ENCODE data around the gene TUB. TPM values are rescaled to one million over a fixed set of nuclear protein-coding genes. Genes with fewer than 3 reads are reported as not detected.
A peak's percentile ranks its signal among the peaks of the same experiment; 100 is the strongest.

Gene TUB
- total RNA-seq, 1 experiment from 2014 or later = 3.0 TPM

GRCh38 chr11:8085011-8085645 is 4.1 kb downstream of the TUB start:
- no peak overlapping the region for H3K4me3 ChIP-seq
- no peaks in the 10 kb centered on the region for H3K9me3 ChIP-seq (replicated peaks)
- H3K36me3 ChIP-seq = no peaks in the 10 kb centered on the region
- no peaks in the 10 kb centered on the region for H3K27me3 ChIP-seq (replicated peaks)
- DNase-seq (ENCODE audit: low read depth in 1 of 2, low spot score in 2 of 2) = no peak
- no peak overlapping the region for H3K27ac ChIP-seq
- H3K4me1 ChIP-seq (replicated peaks) = peaks cover 3% of the 10 kb centered on the region; the same call in 1 of the 2 replicates

GRCh38 chr11:8086001-8086479 is 5.0 kb downstream of the TUB start:
- DNase-seq (ENCODE audit: low read depth in 1 of 2, low spot score in 2 of 2) = no peak
- Histone ChIP-seq H3K36me3 (no peaks in the 10 kb centered on the region), H3K27ac (no peak overlapping the region), H3K4me1 (replicated peaks) (peaks cover 3% of the 10 kb centered on the region; the same call in 1 of the 2 replicates), H3K27me3 (replicated peaks) (no peaks in the 10 kb centered on the region), H3K4me3 (no peak overlapping the region), H3K9me3 (replicated peaks) (no peaks in the 10 kb centered on the region)

- H3K36me3 ChIP-seq = no peaks in the 10 kb centered on the region
- H3K4me3 ChIP-seq = no peak overlapping the region
- peaks cover under 1% of the 10 kb centered on the region; the same call in 1 of the 2 replicates for H3K4me1 ChIP-seq (replicated peaks)
- H3K27me3 ChIP-seq (replicated peaks) = no peaks in the 10 kb centered on the region
- H3K27ac ChIP-seq = no peak overlapping the region
- no peak for DNase-seq (ENCODE audit: low read depth in 1 of 2, low spot score in 2 of 2)
- H3K9me3 ChIP-seq (replicated peaks) = no peaks in the 10 kb centered on the region
Observed at GRCh38 chr11:8086571-8086970, 5.6 kb downstream of the TUB start.

GRCh38 chr11:8087185-8087584 is 6.2 kb downstream of the TUB start:
- DNase-seq (ENCODE audit: low read depth in 1 of 2, low spot score in 2 of 2) = no peak
- H3K27me3 ChIP-seq (replicated peaks) = no peaks in the 10 kb centered on the region

GRCh38 chr11:8087756-8088155 is 6.7 kb downstream of the TUB start:
- H3K27ac ChIP-seq = no peak overlapping the region
- no peak for DNase-seq (ENCODE audit: low read depth in 1 of 2, low spot score in 2 of 2)
- H3K27me3 ChIP-seq (replicated peaks) = no peaks in the 10 kb centered on the region
- no peaks in the 10 kb centered on the region for H3K4me1 ChIP-seq (replicated peaks)
- H3K36me3 ChIP-seq = no peaks in the 10 kb centered on the region
- no peak overlapping the region for H3K4me3 ChIP-seq
- no peaks in the 10 kb centered on the region for H3K9me3 ChIP-seq (replicated peaks)

More at GRCh38 chr11:8087185-8087584, 6.2 kb downstream of the TUB start:
- Histone ChIP-seq H3K4me3 (no peak overlapping the region), H3K4me1 (replicated peaks) (no peaks in the 10 kb centered on the region), H3K27ac (no peak overlapping the region), H3K36me3 (no peaks in the 10 kb centered on the region), H3K9me3 (replicated peaks) (no peaks in the 10 kb centered on the region)

- H3K4me1 ChIP-seq (replicated peaks) = no peaks in the 10 kb centered on the region
- no peaks in the 10 kb centered on the region for H3K27me3 ChIP-seq (replicated peaks)
- H3K36me3 ChIP-seq = no peaks in the 10 kb centered on the region
- H3K4me3 ChIP-seq = no peak overlapping the region
- no peak overlapping the region for H3K27ac ChIP-seq
- no peak for DNase-seq (ENCODE audit: low read depth in 1 of 2, low spot score in 2 of 2)
- no peaks in the 10 kb centered on the region for H3K9me3 ChIP-seq (replicated peaks)
Observed at GRCh38 chr11:8089791-8090510, 8.9 kb downstream of the TUB start.

- no peak overlapping the region for H3K27ac ChIP-seq
- no peaks in the 10 kb centered on the region for H3K36me3 ChIP-seq
- H3K4me3 ChIP-seq = no peak overlapping the region
- no peaks in the 10 kb centered on the region for H3K27me3 ChIP-seq (replicated peaks)
- DNase-seq (ENCODE audit: low read depth in 1 of 2, low spot score in 2 of 2) = no peak
- H3K9me3 ChIP-seq (replicated peaks) = no peaks in the 10 kb centered on the region
- no peaks in the 10 kb centered on the region for H3K4me1 ChIP-seq (replicated peaks)
Observed at GRCh38 chr11:8090756-8091155, 9.7 kb downstream of the TUB start.

GRCh38 chr11:8091721-8092120 is 10.7 kb downstream of the TUB start:
- Histone ChIP-seq H3K4me3 (no peak overlapping the region), H3K36me3 (no peaks in the 10 kb centered on the region)

GRCh38 chr11:8092587-8093424 is 11.8 kb downstream of the TUB start:
- Histone ChIP-seq H3K4me3 (no peak overlapping the region), H3K27me3 (replicated peaks) (no peaks in the 10 kb centered on the region), H3K9me3 (replicated peaks) (no peaks in the 10 kb centered on the region), H3K36me3 (no peaks in the 10 kb centered on the region), H3K4me1 (replicated peaks) (no peaks in the 10 kb centered on the region), H3K27ac (no peak overlapping the region)
- DNase-seq (ENCODE audit: low read depth in 1 of 2, low spot score in 2 of 2) = peak; percentile 28 to 58

More at GRCh38 chr11:8091721-8092120, 10.7 kb downstream of the TUB start:
- H3K27ac ChIP-seq = no peak overlapping the region
- H3K27me3 ChIP-seq (replicated peaks) = no peaks in the 10 kb centered on the region
- DNase-seq (ENCODE audit: low read depth in 1 of 2, low spot score in 2 of 2) = no peak
- no peaks in the 10 kb centered on the region for H3K9me3 ChIP-seq (replicated peaks)
- H3K4me1 ChIP-seq (replicated peaks) = no peaks in the 10 kb centered on the region

GRCh38 chr11:8093931-8094575 is 13.0 kb downstream of the TUB start:
- no peaks in the 10 kb centered on the region for H3K36me3 ChIP-seq
- no peak for DNase-seq (ENCODE audit: low read depth in 1 of 2, low spot score in 2 of 2)
- H3K27ac ChIP-seq = no peak overlapping the region
- no peaks in the 10 kb centered on the region for H3K9me3 ChIP-seq (replicated peaks)
- no peak overlapping the region for H3K4me3 ChIP-seq
- H3K4me1 ChIP-seq (replicated peaks) = no peaks in the 10 kb centered on the region
- H3K27me3 ChIP-seq (replicated peaks) = no peaks in the 10 kb centered on the region

GRCh38 chr11:8094656-8095055 is 13.6 kb downstream of the TUB start:
- H3K4me3 ChIP-seq = no peak overlapping the region
- no peak overlapping the region for H3K27ac ChIP-seq
- no peak for DNase-seq (ENCODE audit: low read depth in 1 of 2, low spot score in 2 of 2)
- no peaks in the 10 kb centered on the region for H3K27me3 ChIP-seq (replicated peaks)
- no peaks in the 10 kb centered on the region for H3K36me3 ChIP-seq
- H3K9me3 ChIP-seq (replicated peaks) = no peaks in the 10 kb centered on the region
- H3K4me1 ChIP-seq (replicated peaks) = no peaks in the 10 kb centered on the region

GRCh38 chr11:8095371-8095770 is 14.4 kb downstream of the TUB start:
- Histone ChIP-seq H3K4me3 (no peak overlapping the region), H3K27me3 (replicated peaks) (no peaks in the 10 kb centered on the region), H3K36me3 (no peaks in the 10 kb centered on the region), H3K27ac (no peak overlapping the region), H3K4me1 (replicated peaks) (no peaks in the 10 kb centered on the region), H3K9me3 (replicated peaks) (no peaks in the 10 kb centered on the region)
- no peak for DNase-seq (ENCODE audit: low read depth in 1 of 2, low spot score in 2 of 2)

- DNase-seq (ENCODE audit: low read depth in 1 of 2, low spot score in 2 of 2) = no peak
- Histone ChIP-seq H3K27me3 (replicated peaks) (no peaks in the 10 kb centered on the region), H3K36me3 (no peaks in the 10 kb centered on the region), H3K4me3 (no peak overlapping the region), H3K9me3 (replicated peaks) (no peaks in the 10 kb centered on the region), H3K27ac (no peak overlapping the region), H3K4me1 (replicated peaks) (no peaks in the 10 kb centered on the region)
Observed at GRCh38 chr11:8095806-8096522, 15.0 kb downstream of the TUB start.

All from SJSA1 (cell line).